B cell (primary cell): ENCODE measurements around the gene PUS10. TPM values are rescaled to one million over a fixed set of nuclear protein-coding genes. Genes with fewer than 3 reads are reported as not detected.

ENCODE experiments used
- ATAC-seq: fragments of 200-7000 bp; cut with Tn5 transposase; one replicate; pipeline ENCODE4 v1.10.0; 2021; ENCODE audit warnings: low read depth, mild to moderate bottlenecking, moderate number of reproducible peaks, moderate library complexity
- CTCF ChIA-PET: fragments of 350-600 bp; sonication (Branson Sonifier 250); formaldehyde crosslinking; loops from one replicate; lab custom pipeline; 2021; ENCODE audit warnings: antibody characterized with exemption, inconsistent platforms; lab: Charles Lee
- POLR2A ChIA-PET: fragments of 350-600 bp; sonication (Branson Sonifier 250); formaldehyde crosslinking; loops from one replicate; lab custom pipeline; 2021; ENCODE audit warnings: antibody characterized with exemption; lab: Charles Lee
- DNase-seq: peaks from one replicate; pipeline ENCODE4 v3.0.0; 2013
- H2AFZ ChIP-seq: 2 replicates; pipeline ENCODE4 v1.6.1; 2012; ENCODE audit warnings: mild to moderate bottlenecking, low read depth, low read length; ENCODE audit not compliant: insufficient read depth, poor library complexity, severe bottlenecking
- H3K27ac ChIP-seq, 2 donors: 1 replicate in 1 of 2; 2 replicates in 1 of 2; pipeline ENCODE4 v1.5.1; 2012 to 2013; ENCODE audit warnings: low read length in 2 of 2, mild to moderate bottlenecking in 2 of 2, moderate library complexity in 1 of 2
- H3K27me3 ChIP-seq, 4 experiments: fragments of 200-600 bp in 1 of 4; sonication (generic) in 1 of 4; replicated peaks in 1 of 4; 1 replicate in 2 of 4; 2 replicates in 2 of 4; pipeline versions ENCODE4 v1.6.1 to v1.7.0; 2013 to 2016; ENCODE audit warnings: low read length in 3 of 4, mild to moderate bottlenecking in 2 of 4, mixed read lengths in 1 of 4, moderate library complexity in 1 of 4; ENCODE audit not compliant: insufficient read depth in 4 of 4, control insufficient read depth in 3 of 4; ENCODE audit errors: control extremely low read depth in 1 of 4
- H3K36me3 ChIP-seq, 2 experiments: replicated peaks in 1 of 2; 1 replicate in 1 of 2; 2 replicates in 1 of 2; pipeline versions ENCODE4 v1.6.1 to v1.7.1; 2013; ENCODE audit warnings: low read length in 1 of 2; ENCODE audit not compliant: insufficient read depth in 2 of 2, control insufficient read depth in 1 of 2; ENCODE audit errors: control extremely low read depth in 1 of 2, extremely low read depth in 1 of 2
- H3K4me1 ChIP-seq, 2 donors: fragments of 200-600 bp in 1 of 2; sonication (generic) in 1 of 2; 1 replicate in 1 of 2; 2 replicates in 1 of 2; pipeline versions ENCODE4 v1.5.1 to v1.6.1; 2013 to 2017; ENCODE audit warnings: low read length in 2 of 2; ENCODE audit not compliant: control insufficient read depth in 2 of 2, insufficient read depth in 2 of 2
- H3K4me2 ChIP-seq: replicated peaks from 2 replicates; pipeline ENCODE3; 2012; ENCODE audit warnings: mild to moderate bottlenecking, low read depth, low read length; ENCODE audit not compliant: poor library complexity, severe bottlenecking
- H3K4me3 ChIP-seq, 5 experiments: fragments of 200-600 bp in 1 of 5; sonication (generic) in 1 of 5; 1 replicate in 3 of 5; 2 replicates in 2 of 5; pipeline versions ENCODE4 v1.5.1 to v1.7.0; 2011 to 2016; ENCODE audit warnings: low read length in 4 of 5, mild to moderate bottlenecking in 4 of 5, low read depth in 2 of 5, control low read depth in 1 of 5, moderate library complexity in 1 of 5; ENCODE audit not compliant: insufficient read depth in 1 of 5; ENCODE audit errors: control extremely low read depth in 1 of 5, extremely low read depth in 1 of 5
- H3K79me2 ChIP-seq: fragments of 200-600 bp; sonication (generic); one replicate; pipeline ENCODE4 v1.6.0; 2016; ENCODE audit warnings: low read length; ENCODE audit not compliant: control insufficient read depth, insufficient read depth
- H3K9ac ChIP-seq: fragments of 200-600 bp; sonication (generic); 2 replicates; pipeline ENCODE4 v1.6.1; 2017; ENCODE audit warnings: mild to moderate bottlenecking, low read length, moderate library complexity
- H3K9me3 ChIP-seq, 3 donors: one replicate each; pipeline versions ENCODE4 v1.6.1 to v1.7.1; 2013; ENCODE audit warnings: low read length in 2 of 3; ENCODE audit not compliant: control insufficient read depth in 2 of 3, insufficient read depth in 1 of 3; ENCODE audit errors: control extremely low read depth in 1 of 3
- H4K20me1 ChIP-seq: 2 replicates; pipeline ENCODE4 v1.6.0; 2012; ENCODE audit warnings: mild to moderate bottlenecking, low read length; ENCODE audit not compliant: insufficient read depth, control insufficient read depth, poor library complexity, severe bottlenecking
- H3K27ac Mint-ChIP-seq: one replicate; pipeline ENCODE4 v1.8.0; 2021; ENCODE audit warnings: mixed read lengths
- H3K27me3 Mint-ChIP-seq: one replicate; pipeline ENCODE4 v1.8.0; 2021; ENCODE audit warnings: mixed read lengths
- H3K4me1 Mint-ChIP-seq: one replicate; pipeline ENCODE4 v1.8.0; 2021; ENCODE audit warnings: mixed read lengths
- H3K4me3 Mint-ChIP-seq: one replicate; pipeline ENCODE4 v1.8.0; 2021; ENCODE audit warnings: mixed read lengths
- H3K9me3 Mint-ChIP-seq: one replicate; pipeline ENCODE4 v1.8.0; 2022; ENCODE audit warnings: mixed read lengths; ENCODE audit not compliant: insufficient read depth
- EZH2 ChIP-seq: IDR thresholded peaks from 2 replicates; pipeline ENCODE4 v1.6.1; 2012; ENCODE audit warnings: borderline replicate concordance, low read depth, mild to moderate bottlenecking, moderate library complexity, low read length; ENCODE audit not compliant: insufficient read depth, poor library complexity, severe bottlenecking
- WGBS: methylation state at CpG from one replicate; pipeline ENCODE4 v1.1.5; 2013; ENCODE audit warnings: missing lambda C conversion rate; ENCODE audit not compliant: insufficient coverage; 5-methylcytosine and 5-hydroxymethylcytosine counted together
- intact Hi-C: fragments of 100-400 bp; cut with micrococcal nuclease; formaldehyde crosslinking; loops from one replicate; pipeline ENCODE4 v1.10.0; 2022
- polyA plus RNA-seq: library from polyadenylated mRNA; depleted of rRNA; stranded (reverse); fragments of >200 nt; gene quantifications from 2 replicates; pipeline ENCODE4 v1.2.3, GENCODE V29; 2012
- total RNA-seq, 2 donors: library from RNA; stranded (reverse); fragments of 120-200 nt in 1 of 2; gene quantifications; 1 replicate in 1 of 2; 2 replicates in 1 of 2; pipeline versions ENCODE4 v1.2.3 to v1.2.4, GENCODE V29; 2013 to 2022
- TF ChIP-seq, protein P1 (sequence below): fragments of 200-600 bp; IDR thresholded peaks from one replicate; pipeline ENCODE4 v1.8.0; 2022; ENCODE audit warnings: antibody characterized with exemption, mild to moderate bottlenecking

Gene PUS10
- total and polyA plus RNA-seq, 2 donors (not counting 1 experiment from before 2014, with no cell fraction given): 3.2 to 7.1 TPM

DNA sequence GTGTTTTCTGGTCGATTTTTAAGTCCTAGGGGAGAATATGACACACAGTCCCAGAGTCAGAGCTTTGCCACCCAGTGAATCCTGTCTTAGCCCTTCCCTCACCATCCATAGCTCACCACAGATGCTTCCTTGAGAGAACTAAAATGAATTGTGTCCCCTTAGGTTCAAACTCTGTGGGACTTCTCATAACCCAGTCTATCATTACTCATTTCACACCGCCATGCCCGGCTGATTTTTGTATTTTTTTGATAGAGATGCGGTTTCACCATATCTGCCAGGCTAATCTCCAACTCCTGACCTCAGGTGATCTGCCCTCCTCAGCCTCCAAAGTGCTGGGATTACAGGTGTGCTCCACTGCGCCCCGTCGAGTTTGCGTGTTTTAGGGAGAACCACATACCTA is 69.9 kb downstream of the PUS10 start:
- H3K27ac Mint-ChIP-seq: no peak overlapping the region
- H3K4me3 ChIP-seq: no peak overlapping the region

DNA sequence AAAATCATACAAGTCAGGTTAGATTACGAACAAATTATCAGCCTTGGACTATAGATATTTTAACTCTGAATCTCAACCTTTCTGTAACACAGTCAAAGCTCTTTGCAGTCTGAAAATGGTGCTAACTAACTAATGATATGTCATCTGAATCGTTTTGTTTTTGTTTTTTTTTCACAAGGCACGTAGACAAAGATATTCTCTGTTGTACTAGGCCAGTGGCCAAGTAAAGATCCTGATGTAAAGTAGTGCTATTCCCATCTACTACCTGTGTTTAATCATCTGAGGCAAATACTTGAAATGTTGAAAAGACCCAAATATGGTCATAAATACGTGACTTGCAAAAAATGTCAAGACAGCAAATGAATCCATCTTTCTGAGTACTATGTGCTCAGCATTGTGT is 71.0 kb downstream of the PUS10 start:
- Histone ChIP-seq H3K4me3 (no peak overlapping the region), H3K79me2 (no peaks in the 10 kb centered on the region), H3K9ac (no peak overlapping the region), H3K9me3 (peaks cover 0 to 5% (median 0%) of the 10 kb centered on the region in 3 donors), H4K20me1 (no peaks in the 10 kb centered on the region), H3K4me1 (no peaks in the 10 kb centered on the region), H3K27ac (no peak overlapping the region), H3K36me3 (peaks cover 0 to 10% of the 10 kb centered on the region in 2 experiments), H2AFZ (no peak overlapping the region), H3K27me3 (no peaks in the 10 kb centered on the region), H3K4me2 (no peak overlapping the region)
- intact Hi-C loops: no loop called here
- Mint-ChIP-seq H3K4me1 (peaks cover 6% of the 10 kb centered on the region), H3K27me3 (no peaks in the 10 kb centered on the region), H3K4me3 (no peak overlapping the region), H3K27ac (no peak overlapping the region), H3K9me3 (no peaks in the 10 kb centered on the region)
- ChIA-PET POLR2A (no interaction called here), CTCF (interaction anchor here (0.7 kb wide), 1 partner anchor 304 kb away, joined by 4 read pairs; no protein-coding TSS in a partner anchor)
- TF ChIP-seq, protein P1, sequence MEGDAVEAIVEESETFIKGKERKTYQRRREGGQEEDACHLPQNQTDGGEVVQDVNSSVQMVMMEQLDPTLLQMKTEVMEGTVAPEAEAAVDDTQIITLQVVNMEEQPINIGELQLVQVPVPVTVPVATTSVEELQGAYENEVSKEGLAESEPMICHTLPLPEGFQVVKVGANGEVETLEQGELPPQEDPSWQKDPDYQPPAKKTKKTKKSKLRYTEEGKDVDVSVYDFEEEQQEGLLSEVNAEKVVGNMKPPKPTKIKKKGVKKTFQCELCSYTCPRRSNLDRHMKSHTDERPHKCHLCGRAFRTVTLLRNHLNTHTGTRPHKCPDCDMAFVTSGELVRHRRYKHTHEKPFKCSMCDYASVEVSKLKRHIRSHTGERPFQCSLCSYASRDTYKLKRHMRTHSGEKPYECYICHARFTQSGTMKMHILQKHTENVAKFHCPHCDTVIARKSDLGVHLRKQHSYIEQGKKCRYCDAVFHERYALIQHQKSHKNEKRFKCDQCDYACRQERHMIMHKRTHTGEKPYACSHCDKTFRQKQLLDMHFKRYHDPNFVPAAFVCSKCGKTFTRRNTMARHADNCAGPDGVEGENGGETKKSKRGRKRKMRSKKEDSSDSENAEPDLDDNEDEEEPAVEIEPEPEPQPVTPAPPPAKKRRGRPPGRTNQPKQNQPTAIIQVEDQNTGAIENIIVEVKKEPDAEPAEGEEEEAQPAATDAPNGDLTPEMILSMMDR: no peak
- TF ChIP-seq EZH2: no peak
- DNase-seq: no peak
- WGBS: 100% methylated on average over 1 of the region's 4 CpGs
- ATAC-seq: no peak

More for the DNA sequence above, 69.9 kb downstream of the PUS10 start:
- 100% methylated on average over 1 of the region's 8 CpGs for WGBS
- intact Hi-C loops: no loop called here
- TF ChIP-seq, protein P1: no peak
- TF ChIP-seq EZH2: no peak
- peaks cover 0 to 10% of the 10 kb centered on the region in 2 experiments for H3K36me3 ChIP-seq
- H3K4me2 ChIP-seq: no peak overlapping the region
- no peak overlapping the region for H3K4me3 Mint-ChIP-seq
- no peaks in the 10 kb centered on the region for H3K27me3 ChIP-seq
- H4K20me1 ChIP-seq: no peaks in the 10 kb centered on the region
- DNase-seq (no peak), ATAC-seq (no peak)
- H3K79me2 ChIP-seq: no peaks in the 10 kb centered on the region
- no peaks in the 10 kb centered on the region for H3K9me3 Mint-ChIP-seq
- H3K9me3 ChIP-seq: peaks cover 0 to 5% (median 1%) of the 10 kb centered on the region in 3 donors
- POLR2A ChIA-PET: no interaction called here
- H2AFZ ChIP-seq: no peak overlapping the region
- CTCF ChIA-PET: no interaction called here
- no peaks in the 10 kb centered on the region for H3K4me1 ChIP-seq
- H3K9ac ChIP-seq: no peak overlapping the region
- H3K27ac ChIP-seq: no peak overlapping the region
- peaks cover 6% of the 10 kb centered on the region for H3K4me1 Mint-ChIP-seq
- H3K27me3 Mint-ChIP-seq: no peaks in the 10 kb centered on the region
